Measurements from ENCODE around the gene MAVS. TPM values are rescaled to one million over a fixed set of nuclear protein-coding genes. Genes with fewer than 3 reads are reported as not detected.

MAVS gene
- total RNA-seq, 4 donors from 2014 or later = 28.5 to 50.0 (median 40.1) TPM

DNA sequence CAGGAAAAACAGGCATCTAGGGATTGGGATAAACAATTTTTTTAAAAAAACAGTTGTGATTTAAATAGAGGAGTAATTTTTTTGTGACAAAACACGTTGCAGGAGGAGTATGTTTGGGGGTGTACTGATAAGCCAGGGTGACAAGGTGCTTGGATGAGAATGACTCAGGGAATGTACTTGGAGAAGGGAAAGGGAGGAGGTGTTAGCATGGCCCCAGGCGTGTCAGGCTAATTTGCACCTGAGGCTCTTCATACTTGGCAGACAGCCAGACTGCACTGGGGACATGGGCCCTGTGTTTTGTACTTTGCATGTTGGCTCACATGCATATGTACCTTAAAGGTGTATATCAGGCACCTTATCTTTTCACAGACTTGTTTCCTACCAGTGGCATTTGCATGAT lies 65.3 kb downstream of the MAVS start:
- no peak for ATAC-seq
- Histone ChIP-seq H3K9me3 (no peaks in the 10 kb centered on the region), H3K36me3 (peaks cover 0 to 86% of the 10 kb centered on the region in 2 donors), H3K4me3 (no peak overlapping the region), H3K4me1 (peaks cover 0 to 27% (median 0%) of the 10 kb centered on the region in 3 donors), H3K27me3 (no peaks in the 10 kb centered on the region), H3K27ac (no peak overlapping the region)
- 75 to 83% methylated on average over 2 of the region's 2 CpGs for WGBS, 2 donors (ENCODE audit: low coverage in 1 of 2)
- TF ChIP-seq EP300 (IDR thresholded peaks at IDR 0.05) = no peak
- TF ChIP-seq POLR2A (IDR thresholded peaks at IDR 0.05) = no peak
- no peak for TF ChIP-seq POLR2AphosphoS5 (IDR thresholded peaks at IDR 0.05)
- TF ChIP-seq, protein P1, sequence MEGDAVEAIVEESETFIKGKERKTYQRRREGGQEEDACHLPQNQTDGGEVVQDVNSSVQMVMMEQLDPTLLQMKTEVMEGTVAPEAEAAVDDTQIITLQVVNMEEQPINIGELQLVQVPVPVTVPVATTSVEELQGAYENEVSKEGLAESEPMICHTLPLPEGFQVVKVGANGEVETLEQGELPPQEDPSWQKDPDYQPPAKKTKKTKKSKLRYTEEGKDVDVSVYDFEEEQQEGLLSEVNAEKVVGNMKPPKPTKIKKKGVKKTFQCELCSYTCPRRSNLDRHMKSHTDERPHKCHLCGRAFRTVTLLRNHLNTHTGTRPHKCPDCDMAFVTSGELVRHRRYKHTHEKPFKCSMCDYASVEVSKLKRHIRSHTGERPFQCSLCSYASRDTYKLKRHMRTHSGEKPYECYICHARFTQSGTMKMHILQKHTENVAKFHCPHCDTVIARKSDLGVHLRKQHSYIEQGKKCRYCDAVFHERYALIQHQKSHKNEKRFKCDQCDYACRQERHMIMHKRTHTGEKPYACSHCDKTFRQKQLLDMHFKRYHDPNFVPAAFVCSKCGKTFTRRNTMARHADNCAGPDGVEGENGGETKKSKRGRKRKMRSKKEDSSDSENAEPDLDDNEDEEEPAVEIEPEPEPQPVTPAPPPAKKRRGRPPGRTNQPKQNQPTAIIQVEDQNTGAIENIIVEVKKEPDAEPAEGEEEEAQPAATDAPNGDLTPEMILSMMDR (IDR thresholded peaks at IDR 0.05) = no peak

DNA sequence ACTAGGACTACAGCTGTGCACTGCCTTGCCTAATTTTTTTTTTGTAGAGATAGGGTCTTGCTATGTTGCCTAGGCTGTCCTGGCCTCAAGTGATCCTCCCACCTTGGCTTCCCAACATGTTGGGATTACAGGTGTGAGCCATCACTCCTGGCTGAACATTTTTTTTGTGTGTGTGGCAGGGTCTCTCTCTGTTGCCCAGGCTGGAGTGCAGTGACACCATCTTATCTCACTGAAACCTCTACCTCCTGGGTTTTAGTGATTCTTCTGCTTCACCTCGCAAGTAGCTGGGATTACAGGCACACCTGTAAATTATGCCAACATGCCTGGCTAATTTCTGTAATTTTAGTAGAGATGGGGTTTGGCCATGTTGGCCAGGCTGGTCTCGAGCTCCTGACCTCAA lies 67.8 kb downstream of the MAVS start:
- H3K27ac ChIP-seq = no peak overlapping the region

DNA sequence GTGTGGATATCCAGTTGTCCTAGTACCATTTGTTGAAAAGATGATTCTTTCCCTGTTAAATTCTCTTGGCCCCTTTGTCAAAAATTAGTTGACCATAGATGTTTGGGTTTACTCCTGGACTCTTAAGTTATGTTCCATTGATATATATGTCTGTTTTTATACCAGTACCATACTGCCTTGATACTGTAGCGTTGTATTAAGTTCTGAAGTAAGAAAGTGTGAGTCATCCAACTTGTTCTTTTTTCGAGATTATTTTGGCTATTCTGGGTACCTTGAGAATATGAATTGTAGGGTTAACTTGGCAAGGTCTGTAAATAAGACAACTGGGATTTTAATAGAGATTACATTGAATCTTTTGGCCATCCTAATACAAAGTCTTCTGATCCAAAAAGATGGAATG lies 69.1 kb downstream of the MAVS start:
- H3K27me3 ChIP-seq = no peaks in the 10 kb centered on the region
- no peak for ATAC-seq
- WGBS, 2 donors (ENCODE audit: low coverage in 1 of 2) = 54 to 60% methylated on average over 2 of the region's 2 CpGs
- H3K9me3 ChIP-seq = no peaks in the 10 kb centered on the region
- H3K4me1 ChIP-seq = peaks cover 0 to 20% (median 0%) of the 10 kb centered on the region in 3 donors
- no peak overlapping the region for H3K27ac ChIP-seq
- H3K36me3 ChIP-seq = peaks cover 0 to 79% of the 10 kb centered on the region in 2 donors
- TF ChIP-seq EP300 (IDR thresholded peaks at IDR 0.05) (no peak), POLR2A (IDR thresholded peaks at IDR 0.05) (no peak), POLR2AphosphoS5 (IDR thresholded peaks at IDR 0.05) (no peak)
- TF ChIP-seq, protein P1 (IDR thresholded peaks at IDR 0.05) = no peak
- no peak overlapping the region for H3K4me3 ChIP-seq

More for the DNA sequence above, 67.8 kb downstream of the MAVS start:
- Histone ChIP-seq H3K36me3 (peaks cover 0 to 83% of the 10 kb centered on the region in 2 donors), H3K4me1 (peaks cover 0 to 28% (median 0%) of the 10 kb centered on the region in 3 donors), H3K27me3 (no peaks in the 10 kb centered on the region), H3K9me3 (no peaks in the 10 kb centered on the region), H3K4me3 (no peak overlapping the region)
- TF ChIP-seq EP300 (IDR thresholded peaks at IDR 0.05) (no peak), POLR2A (IDR thresholded peaks at IDR 0.05) (no peak), POLR2AphosphoS5 (IDR thresholded peaks at IDR 0.05) (no peak)
- TF ChIP-seq, protein P1 (IDR thresholded peaks at IDR 0.05) = no peak
- no peak for ATAC-seq
- WGBS, 2 donors (ENCODE audit: low coverage in 1 of 2) = no CpG with 5 or more reads among the region's 2 CpGs

DNA sequence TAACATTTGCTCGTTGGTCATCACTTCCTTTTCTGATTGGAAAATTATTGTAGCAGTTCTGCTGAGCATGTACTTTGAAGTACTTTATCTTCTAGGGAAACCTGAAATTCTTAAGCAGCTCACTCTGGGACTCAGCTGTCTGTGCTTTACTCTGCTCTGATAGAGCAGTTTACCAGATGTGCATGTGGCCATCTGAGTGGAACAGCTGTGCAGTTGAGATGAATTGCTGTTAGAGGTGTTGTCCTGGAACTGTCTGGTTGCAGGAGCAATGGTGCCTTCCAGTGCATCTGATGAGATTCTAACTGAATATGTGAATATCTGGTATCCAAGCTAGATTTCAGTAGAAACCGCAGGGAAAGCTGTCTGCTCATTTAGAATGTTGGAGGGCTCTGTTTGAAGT lies 69.7 kb downstream of the MAVS start:
- Histone ChIP-seq H3K4me3 (no peak overlapping the region), H3K27me3 (no peaks in the 10 kb centered on the region), H3K4me1 (peaks cover 0 to 19% (median 0%) of the 10 kb centered on the region in 3 donors), H3K9me3 (no peaks in the 10 kb centered on the region), H3K36me3 (peaks cover 0 to 79% of the 10 kb centered on the region in 2 donors), H3K27ac (no peak overlapping the region)
- ATAC-seq = no peak
- TF ChIP-seq POLR2AphosphoS5 (IDR thresholded peaks at IDR 0.05) = no peak
- TF ChIP-seq, protein P1 (IDR thresholded peaks at IDR 0.05) = no peak
- WGBS, 2 donors (ENCODE audit: low coverage in 1 of 2) = 57 to 100% methylated on average over 1 to 2 of the region's 2 CpGs

DNA sequence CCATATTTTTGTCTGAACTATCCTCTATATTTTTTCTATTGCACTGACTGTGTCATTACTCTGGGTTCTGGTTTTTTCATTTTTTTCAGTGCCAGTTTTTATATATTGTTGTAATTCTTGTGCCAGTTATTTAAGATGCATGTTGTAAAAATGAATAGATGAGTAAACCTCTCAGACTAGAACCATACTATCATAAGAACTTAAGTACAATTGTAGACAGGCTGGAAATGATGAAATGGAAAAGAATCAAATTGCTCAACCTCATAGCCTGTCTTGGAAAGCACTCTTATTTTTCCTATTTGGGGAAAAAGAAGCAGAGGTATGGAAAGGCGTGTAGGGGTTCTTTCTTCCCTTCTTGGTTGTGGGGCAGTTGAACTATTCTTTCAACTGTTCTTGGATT lies 72.7 kb downstream of the MAVS start:
- H3K27ac ChIP-seq = no peak overlapping the region
- H3K4me1 ChIP-seq = peaks cover 0 to 31% (median 0%) of the 10 kb centered on the region in 3 donors
- 62 to 67% methylated on average over 1 of the region's 1 CpG for WGBS, 2 donors (ENCODE audit: low coverage in 1 of 2)
- H3K9me3 ChIP-seq = no peaks in the 10 kb centered on the region
- peaks cover 0 to 79% of the 10 kb centered on the region in 2 donors for H3K36me3 ChIP-seq
- no peak overlapping the region for H3K4me3 ChIP-seq
- ATAC-seq = peak; percentile 58
- H3K27me3 ChIP-seq = no peaks in the 10 kb centered on the region
- TF ChIP-seq, protein P1 (IDR thresholded peaks at IDR 0.05) = no peak
- TF ChIP-seq POLR2AphosphoS5 (IDR thresholded peaks at IDR 0.05) (no peak), POLR2A (IDR thresholded peaks at IDR 0.05) (no peak), EP300 (IDR thresholded peaks at IDR 0.05) (no peak)
